DOHH2 (cell line): ENCODE results near the gene BSN.
"Not testable (repeated sequence)": the region's sequence is repeated elsewhere in the genome, so short reads cannot be mapped to it uniquely, and the experiment has no call there.

Experiments
- CTCF ChIP-seq: fragments of 200-600 bp; sonication (generic); IDR thresholded peaks from one replicate; pipeline ENCODE4 v1.5.1; 2014; ENCODE audit warnings: antibody characterized with exemption, mild to moderate bottlenecking, low read depth, low read length; ENCODE audit not compliant: poor library complexity, severe bottlenecking
- EZH2phosphoT487 ChIP-seq: fragments of 200-600 bp; sonication (generic); IDR thresholded peaks from 2 replicates; pipeline ENCODE4 v1.6.1; 2017; ENCODE audit warnings: borderline replicate concordance, mild to moderate bottlenecking, antibody characterized with exemption, low read length, moderate library complexity, mixed read lengths

- not testable (repeated sequence) for TF ChIP-seq CTCF, EZH2phosphoT487
Observed at GRCh38 chr3:49685103-49685502, 130.8 kb downstream of the BSN start.
